Natural killer cell treated with Interleukin-12 subunit alpha and Interleukin-12 subunit beta and Interleukin-15 and Interleukin-18, amount 100 ng/mL, for 72 hours (primary cell): ENCODE data around the gene KANK3. TPM values are rescaled to one million over a fixed set of nuclear protein-coding genes. Genes with fewer than 3 reads are reported as not detected.

Source experiments
- ATAC-seq, 2 donors: fragments of 150-1000 bp; cut with Tn5 transposase in 1 of 2; sonication (Bioruptor Pico), chemical (Tn5 transposase) in 1 of 2; 2 replicates each; pipeline ENCODE4 v1.10.0; 2021
- DNase-seq: peaks from one replicate; pipeline ENCODE4 v3.0.0; 2022; ENCODE audit warnings: low spot score
- H3K27ac Mint-ChIP-seq, 2 donors: 1 replicate in 1 of 2; 2 replicates in 1 of 2; pipeline ENCODE4 v1.8.0; 2022; ENCODE audit warnings: mixed read lengths in 2 of 2, mild to moderate bottlenecking in 1 of 2, moderate library complexity in 1 of 2
- H3K27me3 Mint-ChIP-seq, 2 donors: 1 replicate in 1 of 2; 2 replicates in 1 of 2; pipeline ENCODE4 v1.8.0; 2022; ENCODE audit warnings: mixed read lengths in 2 of 2
- H3K36me3 Mint-ChIP-seq: one replicate; pipeline ENCODE4 v1.8.0; 2022; ENCODE audit warnings: mixed read lengths
- H3K4me1 Mint-ChIP-seq, 2 donors: 1 replicate in 1 of 2; 2 replicates in 1 of 2; pipeline ENCODE4 v1.8.0; 2022; ENCODE audit warnings: low read depth in 2 of 2, mixed read lengths in 2 of 2, mild to moderate bottlenecking in 1 of 2
- H3K4me3 Mint-ChIP-seq: one replicate; pipeline ENCODE4 v1.8.0; 2022; ENCODE audit warnings: mixed read lengths
- H3K9me3 Mint-ChIP-seq: 2 replicates; pipeline ENCODE4 v1.8.0; 2022; ENCODE audit warnings: mixed read lengths
- total RNA-seq, 2 donors: library from RNA; stranded (reverse); gene quantifications; one replicate each; pipeline ENCODE4 v1.2.3, GENCODE V29; 2022

The KANK3 gene
- total RNA-seq, 2 donors from 2014 or later, result 1.5 to 4.4 TPM

- no peaks in the 10 kb centered on the region for H3K36me3 Mint-ChIP-seq
- no peak for DNase-seq
- H3K27me3 Mint-ChIP-seq, result no peaks in the 10 kb centered on the region
- no peak overlapping the region for H3K4me3 Mint-ChIP-seq
- no peaks in the 10 kb centered on the region for H3K9me3 Mint-ChIP-seq
- ATAC-seq, result no peak
- H3K4me1 Mint-ChIP-seq, result peaks cover 7 to 15% of the 10 kb centered on the region in 2 donors
- no peak overlapping the region for H3K27ac Mint-ChIP-seq
Measured at GRCh38 chr19:8338835-8339234, 4.2 kb downstream of the KANK3 start.

- H3K27ac Mint-ChIP-seq, result no peak overlapping the region
- no peaks in the 10 kb centered on the region for H3K9me3 Mint-ChIP-seq
- H3K4me3 Mint-ChIP-seq, result no peak overlapping the region
- H3K36me3 Mint-ChIP-seq, result no peaks in the 10 kb centered on the region
- no peak for ATAC-seq
- no peak for DNase-seq
- peaks cover 0 to 9% of the 10 kb centered on the region in 2 donors for H3K4me1 Mint-ChIP-seq
- no peaks in the 10 kb centered on the region for H3K27me3 Mint-ChIP-seq
Measured at GRCh38 chr19:8337728-8338127, 5.3 kb downstream of the KANK3 start.

GRCh38 chr19:8336660-8337059, 6.4 kb downstream of the KANK3 start:
- no peaks in the 10 kb centered on the region for H3K9me3 Mint-ChIP-seq
- H3K4me1 Mint-ChIP-seq, result peaks cover 0 to 9% of the 10 kb centered on the region in 2 donors
- no peak overlapping the region for H3K4me3 Mint-ChIP-seq
- H3K27me3 Mint-ChIP-seq, result no peaks in the 10 kb centered on the region
- DNase-seq (no peak), ATAC-seq (no peak)
- no peaks in the 10 kb centered on the region for H3K36me3 Mint-ChIP-seq
- H3K27ac Mint-ChIP-seq, result no peak overlapping the region

GRCh38 chr19:8336072-8336569, 6.9 kb downstream of the KANK3 start:
- no peak overlapping the region for H3K27ac Mint-ChIP-seq
- H3K27me3 Mint-ChIP-seq, result no peaks in the 10 kb centered on the region
- peak overlapping the region; percentile 23 for H3K4me3 Mint-ChIP-seq
- H3K9me3 Mint-ChIP-seq, result no peaks in the 10 kb centered on the region
- no peaks in the 10 kb centered on the region for H3K36me3 Mint-ChIP-seq
- DNase-seq (no peak), ATAC-seq (no peak)
- peaks cover 0 to 9% of the 10 kb centered on the region in 2 donors for H3K4me1 Mint-ChIP-seq

GRCh38 chr19:8335343-8336071, 7.6 kb downstream of the KANK3 start:
- DNase-seq, result no peak
- Mint-ChIP-seq H3K27me3 (no peaks in the 10 kb centered on the region), H3K27ac (no peak overlapping the region), H3K9me3 (no peaks in the 10 kb centered on the region), H3K4me1 (peaks cover 0 to 6% of the 10 kb centered on the region in 2 donors), H3K4me3 (peak overlapping the region; percentile 23), H3K36me3 (no peaks in the 10 kb centered on the region)
- peak; percentile 66 to 69 for ATAC-seq

GRCh38 chr19:8334458-8335342, 8.4 kb downstream of the KANK3 start:
- DNase-seq (peak; percentile 84), ATAC-seq (peak; percentile 79 to 93)
- Mint-ChIP-seq H3K9me3 (no peaks in the 10 kb centered on the region), H3K27ac (no peak overlapping the region), H3K36me3 (no peaks in the 10 kb centered on the region), H3K4me1 (peaks cover 0 to 6% of the 10 kb centered on the region in 2 donors), H3K27me3 (no peaks in the 10 kb centered on the region), H3K4me3 (peak overlapping the region; percentile 42)

- Mint-ChIP-seq H3K27ac (no peak overlapping the region), H3K36me3 (no peaks in the 10 kb centered on the region), H3K9me3 (no peaks in the 10 kb centered on the region), H3K27me3 (no peaks in the 10 kb centered on the region), H3K4me1 (peaks cover 0 to 6% of the 10 kb centered on the region in 2 donors), H3K4me3 (peak overlapping the region; percentile 42)
- ATAC-seq (no peak), DNase-seq (no peak)
Measured at GRCh38 chr19:8333767-8334457, 9.2 kb downstream of the KANK3 start.

GRCh38 chr19:8332976-8333766, 9.9 kb downstream of the KANK3 start:
- Mint-ChIP-seq H3K9me3 (no peaks in the 10 kb centered on the region), H3K27me3 (no peaks in the 10 kb centered on the region), H3K27ac (no peak overlapping the region), H3K36me3 (no peaks in the 10 kb centered on the region), H3K4me1 (peaks cover 0 to 6% of the 10 kb centered on the region in 2 donors), H3K4me3 (no peak overlapping the region)
- ATAC-seq, result no peak
- DNase-seq, result no peak

- no peaks in the 10 kb centered on the region for H3K36me3 Mint-ChIP-seq
- DNase-seq, result no peak
- no peak for ATAC-seq
- H3K4me3 Mint-ChIP-seq, result no peak overlapping the region
- no peak overlapping the region for H3K27ac Mint-ChIP-seq
- H3K9me3 Mint-ChIP-seq, result no peaks in the 10 kb centered on the region
- H3K27me3 Mint-ChIP-seq, result no peaks in the 10 kb centered on the region
- H3K4me1 Mint-ChIP-seq, result peaks cover 0 to 3% of the 10 kb centered on the region in 2 donors
Measured at GRCh38 chr19:8331263-8331845, 11.7 kb downstream of the KANK3 start.

- Mint-ChIP-seq H3K27ac (no peak overlapping the region), H3K27me3 (no peaks in the 10 kb centered on the region), H3K4me3 (no peak overlapping the region), H3K9me3 (no peaks in the 10 kb centered on the region), H3K36me3 (no peaks in the 10 kb centered on the region), H3K4me1 (no peaks in the 10 kb centered on the region)
- DNase-seq (no peak), ATAC-seq (no peak)
Measured at GRCh38 chr19:8329996-8330395, 13.1 kb downstream of the KANK3 start.

- Mint-ChIP-seq H3K9me3 (no peaks in the 10 kb centered on the region), H3K4me1 (peaks cover 11 to 15% of the 10 kb centered on the region in 2 donors)
- no peak for ATAC-seq
Measured at GRCh38 chr19:8325454-8325853, 17.6 kb downstream of the KANK3 start.

GRCh38 chr19:8324186-8325050, 18.6 kb downstream of the KANK3 start:
- H3K4me1 Mint-ChIP-seq, result peaks cover 19 to 25% of the 10 kb centered on the region in 2 donors
- no peak for ATAC-seq
- DNase-seq, result no peak
- peaks cover 5% of the 10 kb centered on the region for H3K36me3 Mint-ChIP-seq
- no peak overlapping the region for H3K27ac Mint-ChIP-seq
- H3K4me3 Mint-ChIP-seq, result no peak overlapping the region
- no peaks in the 10 kb centered on the region for H3K27me3 Mint-ChIP-seq
- H3K9me3 Mint-ChIP-seq, result no peaks in the 10 kb centered on the region

More at GRCh38 chr19:8325454-8325853, 17.6 kb downstream of the KANK3 start:
- no peak for DNase-seq
- peaks cover 4% of the 10 kb centered on the region for H3K36me3 Mint-ChIP-seq
- H3K27ac Mint-ChIP-seq, result no peak overlapping the region
- H3K27me3 Mint-ChIP-seq, result no peaks in the 10 kb centered on the region
- H3K4me3 Mint-ChIP-seq, result no peak overlapping the region
